Osteoblast (primary cell): ENCODE data around the gene RGS9. TPM values are rescaled to one million over a fixed set of nuclear protein-coding genes. Genes with fewer than 3 reads are reported as not detected.

Source experiments
- DNase-seq: peaks from one replicate; pipeline ENCODE4 v3.0.0; 2011; ENCODE audit warnings: low spot score, mixed read lengths; ENCODE audit not compliant: insufficient read length; ENCODE audit errors: missing footprints
- H2AFZ ChIP-seq: 2 replicates; pipeline ENCODE4 v1.6.0; 2011; ENCODE audit warnings: mild to moderate bottlenecking, low read length
- H3K27ac ChIP-seq: 2 replicates; pipeline ENCODE4 v1.5.1; 2011; ENCODE audit warnings: mild to moderate bottlenecking, low read depth, low read length, moderate library complexity
- H3K27me3 ChIP-seq: 2 replicates; pipeline ENCODE4 v1.6.0; 2012; ENCODE audit warnings: mild to moderate bottlenecking, control low read depth, inconsistent platforms, low read length, moderate library complexity; ENCODE audit not compliant: insufficient read depth
- H3K36me3 ChIP-seq: 2 replicates; pipeline ENCODE4 v1.5.1; 2011; ENCODE audit warnings: mild to moderate bottlenecking, low read length, control low read depth, moderate library complexity; ENCODE audit not compliant: insufficient read depth
- H3K4me1 ChIP-seq: 2 replicates; pipeline ENCODE4 v1.5.1; 2011; ENCODE audit warnings: mild to moderate bottlenecking, low read length, control low read depth, moderate library complexity; ENCODE audit not compliant: insufficient read depth
- H3K4me2 ChIP-seq: 2 replicates; pipeline ENCODE4 v1.6.0; 2011; ENCODE audit warnings: mild to moderate bottlenecking, low read length; ENCODE audit not compliant: insufficient read depth
- H3K4me3 ChIP-seq: fragments of 200-600 bp; sonication (generic); 3 replicates; pipeline ENCODE4 v1.5.1; 2012; ENCODE audit warnings: mild to moderate bottlenecking, low read length, inconsistent platforms; ENCODE audit not compliant: insufficient read depth
- H3K79me2 ChIP-seq: 2 replicates; pipeline ENCODE4 v1.6.0; 2012; ENCODE audit warnings: mild to moderate bottlenecking, low read length, control low read depth, inconsistent platforms; ENCODE audit not compliant: insufficient read depth
- H3K9me3 ChIP-seq: 2 replicates; pipeline ENCODE4 v1.5.1; 2011; ENCODE audit warnings: low read depth, low read length, control low read depth
- H4K20me1 ChIP-seq: 2 replicates; pipeline ENCODE4 v1.6.0; 2012; ENCODE audit warnings: mild to moderate bottlenecking, low read length, control low read depth; ENCODE audit not compliant: insufficient read depth
- total RNA-seq: library from RNA; depleted of rRNA; stranded (reverse); fragments of >200 nt; gene quantifications from 2 replicates; pipeline ENCODE4 v1.2.3, GENCODE V29; 2012
- TF ChIP-seq, protein P1 (sequence below): IDR thresholded peaks from 2 replicates; pipeline ENCODE4 v1.5.1; 2011; ENCODE audit warnings: mild to moderate bottlenecking, low read depth, low read length, moderate library complexity; ENCODE audit errors: extremely low read depth

RGS9 gene
- total RNA-seq, 1 donor = 0.36 TPM

DNA sequence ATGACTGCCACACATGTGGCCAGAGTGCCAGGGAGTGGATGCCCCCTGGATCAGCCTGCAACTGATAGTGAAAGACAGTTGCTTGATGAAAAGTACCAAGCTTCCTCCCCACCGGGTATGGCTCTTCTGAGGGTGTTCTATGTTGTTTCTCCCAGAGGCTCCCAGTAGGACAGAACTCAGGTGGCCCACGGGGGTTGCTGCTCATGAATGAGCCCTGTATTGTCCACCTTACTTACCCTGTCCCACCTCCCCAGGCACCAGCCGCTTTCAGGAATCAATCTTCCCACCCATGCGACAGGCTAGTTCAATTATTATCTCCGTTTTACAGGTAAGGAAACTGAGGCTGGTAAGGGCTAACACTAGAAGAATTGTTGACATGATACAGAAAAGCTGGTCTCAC is 34.9 kb upstream of the RGS9 start:
- Histone ChIP-seq H4K20me1 (peaks cover 7% of the 10 kb centered on the region), H3K36me3 (no peaks in the 10 kb centered on the region), H3K4me2 (no peak overlapping the region), H3K27ac (no peak overlapping the region), H3K79me2 (no peaks in the 10 kb centered on the region), H3K27me3 (peaks cover 4% of the 10 kb centered on the region), H3K9me3 (no peaks in the 10 kb centered on the region), H2AFZ (no peak overlapping the region), H3K4me3 (no peak overlapping the region), H3K4me1 (peaks cover 31% of the 10 kb centered on the region)
- no peak for DNase-seq
- TF ChIP-seq, protein P1, sequence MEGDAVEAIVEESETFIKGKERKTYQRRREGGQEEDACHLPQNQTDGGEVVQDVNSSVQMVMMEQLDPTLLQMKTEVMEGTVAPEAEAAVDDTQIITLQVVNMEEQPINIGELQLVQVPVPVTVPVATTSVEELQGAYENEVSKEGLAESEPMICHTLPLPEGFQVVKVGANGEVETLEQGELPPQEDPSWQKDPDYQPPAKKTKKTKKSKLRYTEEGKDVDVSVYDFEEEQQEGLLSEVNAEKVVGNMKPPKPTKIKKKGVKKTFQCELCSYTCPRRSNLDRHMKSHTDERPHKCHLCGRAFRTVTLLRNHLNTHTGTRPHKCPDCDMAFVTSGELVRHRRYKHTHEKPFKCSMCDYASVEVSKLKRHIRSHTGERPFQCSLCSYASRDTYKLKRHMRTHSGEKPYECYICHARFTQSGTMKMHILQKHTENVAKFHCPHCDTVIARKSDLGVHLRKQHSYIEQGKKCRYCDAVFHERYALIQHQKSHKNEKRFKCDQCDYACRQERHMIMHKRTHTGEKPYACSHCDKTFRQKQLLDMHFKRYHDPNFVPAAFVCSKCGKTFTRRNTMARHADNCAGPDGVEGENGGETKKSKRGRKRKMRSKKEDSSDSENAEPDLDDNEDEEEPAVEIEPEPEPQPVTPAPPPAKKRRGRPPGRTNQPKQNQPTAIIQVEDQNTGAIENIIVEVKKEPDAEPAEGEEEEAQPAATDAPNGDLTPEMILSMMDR = no peak

DNA sequence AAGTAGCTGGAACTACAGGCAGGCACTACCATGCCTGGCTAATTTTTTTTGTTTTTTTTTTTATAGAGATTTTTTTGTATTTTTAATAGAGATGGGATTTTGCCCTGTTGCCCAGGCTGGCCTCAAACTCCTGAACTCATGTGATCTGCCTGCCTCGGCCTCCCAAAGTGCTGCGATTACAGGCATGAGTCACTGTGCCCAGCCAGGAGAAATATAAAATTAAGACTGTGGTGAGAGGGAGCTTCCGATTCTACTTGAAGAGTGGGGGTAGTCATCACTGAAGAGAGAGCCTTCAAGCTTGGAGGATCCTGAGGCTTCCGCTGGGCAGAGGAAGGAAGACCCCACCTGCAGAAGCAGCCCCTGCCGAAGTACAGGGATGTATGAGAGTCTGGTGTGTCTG is 34.4 kb upstream of the RGS9 start:
- Histone ChIP-seq H3K36me3 (no peaks in the 10 kb centered on the region), H3K9me3 (no peaks in the 10 kb centered on the region)

DNA sequence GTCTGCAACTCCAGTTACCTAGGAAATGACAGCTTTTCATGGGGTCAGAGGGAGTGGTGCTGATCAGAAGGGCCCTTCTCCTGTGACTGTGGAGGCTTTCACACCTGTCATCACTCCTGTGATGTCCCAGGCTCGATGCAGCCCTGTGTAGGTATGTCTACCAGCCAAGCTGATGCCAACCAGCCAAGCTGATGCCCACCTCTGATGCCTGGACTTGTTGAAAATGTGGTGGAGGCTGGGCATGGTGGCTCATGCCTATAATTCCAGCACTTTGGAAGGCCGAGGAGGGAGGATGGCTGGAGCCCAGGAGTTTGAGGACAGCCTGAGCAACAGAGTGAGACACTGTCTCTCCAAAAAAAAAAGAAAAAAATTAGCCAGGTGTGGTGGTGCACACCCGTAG is 33.7 kb upstream of the RGS9 start:
- Histone ChIP-seq H3K4me2 (no peak overlapping the region), H2AFZ (no peak overlapping the region), H3K9me3 (no peaks in the 10 kb centered on the region), H3K4me3 (no peak overlapping the region), H3K79me2 (no peaks in the 10 kb centered on the region), H3K36me3 (no peaks in the 10 kb centered on the region), H3K4me1 (peaks cover 31% of the 10 kb centered on the region), H3K27ac (no peak overlapping the region), H4K20me1 (peaks cover 7% of the 10 kb centered on the region), H3K27me3 (peaks cover 9% of the 10 kb centered on the region)
- TF ChIP-seq, protein P1 = no peak
- DNase-seq = no peak

More for the DNA sequence above, 34.4 kb upstream of the RGS9 start:
- DNase-seq = no peak
- Histone ChIP-seq H3K4me1 (peaks cover 31% of the 10 kb centered on the region), H3K4me2 (no peak overlapping the region), H3K27ac (no peak overlapping the region), H3K79me2 (no peaks in the 10 kb centered on the region), H3K4me3 (no peak overlapping the region), H2AFZ (no peak overlapping the region), H4K20me1 (peaks cover 7% of the 10 kb centered on the region), H3K27me3 (peaks cover 4% of the 10 kb centered on the region)
- TF ChIP-seq, protein P1 = no peak

DNA sequence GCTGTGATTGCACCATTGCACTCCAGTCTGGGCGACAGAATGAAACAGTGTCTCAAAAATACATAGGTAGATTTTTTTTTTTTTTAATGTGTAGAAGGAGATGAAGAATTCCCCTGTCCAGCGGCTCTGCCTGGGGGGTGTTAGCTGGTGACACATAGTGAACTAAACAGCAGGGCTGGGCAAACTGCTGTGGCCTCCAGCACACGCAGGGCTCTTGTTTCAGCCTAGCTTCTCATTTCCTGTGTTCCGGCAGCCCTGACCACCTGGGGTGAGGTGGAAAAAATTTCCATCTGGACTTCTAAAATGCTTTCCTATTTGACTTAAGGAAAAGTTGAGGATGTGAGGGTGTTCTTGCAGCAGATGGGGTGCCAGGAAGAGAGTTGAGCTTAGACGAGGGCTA is 33.3 kb upstream of the RGS9 start:
- TF ChIP-seq, protein P1 = no peak
- no peak overlapping the region for H2AFZ ChIP-seq
- H3K79me2 ChIP-seq = no peaks in the 10 kb centered on the region
- no peak overlapping the region for H3K27ac ChIP-seq
- H3K9me3 ChIP-seq = no peaks in the 10 kb centered on the region
- no peak overlapping the region for H3K4me3 ChIP-seq
- peaks cover 9% of the 10 kb centered on the region for H3K27me3 ChIP-seq
- H4K20me1 ChIP-seq = peaks cover 7% of the 10 kb centered on the region
- H3K36me3 ChIP-seq = no peaks in the 10 kb centered on the region
- H3K4me1 ChIP-seq = peaks cover 29% of the 10 kb centered on the region
- DNase-seq = no peak
- no peak overlapping the region for H3K4me2 ChIP-seq
